Stomach (tissue), 4 donors: ENCODE results near the gene ARFGAP1.

Source experiments
- POLR2A ChIP-seq, 4 donors: fragments of 450-650 bp; IDR thresholded peaks; one replicate each; pipeline ENCODE4 v1.6.1; 2016; ENCODE audit warnings: antibody characterized with exemption in 4 of 4, control low read depth in 2 of 4, mild to moderate bottlenecking in 1 of 4, moderate library complexity in 1 of 4
- TF ChIP-seq, protein P1 (sequence below), 7 experiments: fragments of 450-650 bp in 4 of 7; fragments of 200-600 bp in 3 of 7; sonication (generic) in 3 of 7; IDR thresholded peaks; one replicate each; pipeline ENCODE4 v1.5.1; 2016 to 2019; ENCODE audit warnings: antibody characterized with exemption in 7 of 7, control low read depth in 2 of 7, mild to moderate bottlenecking in 1 of 7

DNA sequence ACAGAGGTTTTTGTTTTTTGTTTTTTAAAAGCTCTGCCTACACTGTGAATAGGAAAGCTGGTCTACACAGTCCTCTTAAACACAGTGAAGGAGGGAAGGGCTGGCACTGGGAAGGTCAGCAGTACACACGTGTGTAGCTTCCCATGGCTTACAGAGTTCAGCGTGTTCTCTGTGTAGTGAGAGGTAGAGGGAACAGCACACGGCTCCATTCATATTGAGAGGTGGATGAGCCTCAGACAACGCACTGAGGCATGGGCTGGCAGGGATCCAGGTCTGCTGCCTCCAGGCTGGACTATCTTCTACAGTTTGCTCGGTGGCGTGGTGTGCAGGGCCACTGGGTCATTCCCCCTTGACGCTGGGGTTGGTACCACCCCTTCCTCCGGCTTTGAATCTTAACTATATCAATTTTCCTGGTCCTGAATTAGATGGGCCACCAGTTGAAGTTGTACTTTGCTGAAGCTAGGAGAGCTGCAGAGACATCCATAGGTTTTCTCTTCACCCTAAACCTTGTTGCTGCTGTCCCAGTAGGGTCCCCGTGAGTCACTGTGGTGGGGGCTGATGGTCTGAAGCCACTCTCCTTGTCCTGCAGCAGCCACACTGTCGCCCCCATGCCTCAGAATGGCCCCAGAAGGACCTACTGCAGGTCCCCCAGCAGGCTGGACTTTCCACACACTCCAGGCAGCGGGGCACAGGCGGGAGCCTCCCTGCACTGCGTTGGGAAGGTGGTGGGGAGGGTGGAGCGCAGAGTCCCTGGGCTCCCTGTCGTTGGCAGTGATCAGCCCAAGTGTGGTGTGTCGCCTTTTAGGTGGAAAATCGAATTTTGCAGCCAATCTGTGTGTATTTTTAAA lies 2.0 kb downstream of the ARFGAP1 start:
- TF ChIP-seq, protein P1, sequence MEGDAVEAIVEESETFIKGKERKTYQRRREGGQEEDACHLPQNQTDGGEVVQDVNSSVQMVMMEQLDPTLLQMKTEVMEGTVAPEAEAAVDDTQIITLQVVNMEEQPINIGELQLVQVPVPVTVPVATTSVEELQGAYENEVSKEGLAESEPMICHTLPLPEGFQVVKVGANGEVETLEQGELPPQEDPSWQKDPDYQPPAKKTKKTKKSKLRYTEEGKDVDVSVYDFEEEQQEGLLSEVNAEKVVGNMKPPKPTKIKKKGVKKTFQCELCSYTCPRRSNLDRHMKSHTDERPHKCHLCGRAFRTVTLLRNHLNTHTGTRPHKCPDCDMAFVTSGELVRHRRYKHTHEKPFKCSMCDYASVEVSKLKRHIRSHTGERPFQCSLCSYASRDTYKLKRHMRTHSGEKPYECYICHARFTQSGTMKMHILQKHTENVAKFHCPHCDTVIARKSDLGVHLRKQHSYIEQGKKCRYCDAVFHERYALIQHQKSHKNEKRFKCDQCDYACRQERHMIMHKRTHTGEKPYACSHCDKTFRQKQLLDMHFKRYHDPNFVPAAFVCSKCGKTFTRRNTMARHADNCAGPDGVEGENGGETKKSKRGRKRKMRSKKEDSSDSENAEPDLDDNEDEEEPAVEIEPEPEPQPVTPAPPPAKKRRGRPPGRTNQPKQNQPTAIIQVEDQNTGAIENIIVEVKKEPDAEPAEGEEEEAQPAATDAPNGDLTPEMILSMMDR (IDR thresholded peaks at IDR 0.05) = no peak
- no peak for TF ChIP-seq POLR2A (IDR thresholded peaks at IDR 0.05)
